ENCODE results near the gene NOP16.

NOP16 gene, protein sequence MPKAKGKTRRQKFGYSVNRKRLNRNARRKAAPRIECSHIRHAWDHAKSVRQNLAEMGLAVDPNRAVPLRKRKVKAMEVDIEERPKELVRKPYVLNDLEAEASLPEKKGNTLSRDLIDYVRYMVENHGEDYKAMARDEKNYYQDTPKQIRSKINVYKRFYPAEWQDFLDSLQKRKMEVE

DNA sequence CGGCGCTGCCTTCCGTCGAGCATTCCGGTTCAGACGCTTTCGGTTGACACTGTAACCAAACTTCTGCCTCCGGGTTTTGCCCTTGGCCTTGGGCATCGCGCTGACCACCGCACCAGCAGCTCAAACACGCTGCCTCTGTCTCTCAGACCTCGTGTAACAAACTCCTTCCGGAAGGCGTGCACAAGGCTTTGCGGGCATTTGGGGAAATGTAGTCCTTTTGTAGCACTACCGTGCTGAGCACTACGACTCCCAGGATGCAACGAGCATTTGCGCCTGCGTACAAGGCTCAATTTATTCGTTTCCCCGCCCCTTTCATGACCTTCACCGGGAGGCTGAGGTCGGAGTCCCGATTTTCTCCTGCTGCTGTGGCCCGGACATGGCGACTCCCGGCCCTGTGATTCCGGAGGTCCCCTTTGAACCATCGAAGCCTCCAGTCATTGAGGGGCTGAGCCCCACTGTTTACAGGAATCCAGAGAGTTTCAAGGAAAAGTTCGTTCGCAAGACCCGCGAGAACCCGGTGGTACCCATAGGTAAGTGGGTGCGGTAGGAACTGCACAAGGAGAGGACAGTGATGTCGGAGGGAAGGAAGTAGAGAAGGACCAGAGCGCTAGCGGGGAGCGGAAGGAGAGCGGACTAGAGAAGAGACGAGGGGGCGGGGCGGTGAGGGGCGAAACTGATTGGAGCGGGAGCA is at the start of gene NOP16, which contains the start of gene HIGD2A:
TSS of gene NOP16 (minus strand) at position 155 of the 691 bp plus-strand sequence. CDS start at position 96, 59 bp downstream.
TSS of gene HIGD2A (plus strand) at position 308 of the 691 bp plus-strand sequence. CDS start at position 377, 69 bp downstream.
- DNase-seq = peak; percentile 99

DNA sequence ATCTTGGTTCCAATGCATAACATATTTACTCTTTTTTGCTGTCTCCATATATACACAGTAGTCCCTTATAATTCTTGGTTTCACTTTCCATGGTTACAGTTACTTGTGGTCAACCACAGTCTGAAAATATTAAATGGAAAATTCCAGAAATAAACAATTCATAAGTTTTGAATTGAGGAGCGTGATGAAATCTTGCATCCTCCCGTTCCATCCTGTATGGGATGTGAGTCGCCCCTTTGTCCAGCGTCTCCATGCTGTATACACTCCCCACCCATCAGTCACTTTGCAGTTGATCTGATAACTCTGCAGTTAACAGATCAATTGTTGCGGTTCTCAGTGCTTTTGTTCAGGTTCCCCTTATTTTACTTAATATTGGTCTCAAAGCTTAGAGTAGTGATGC is 48.3 kb upstream of the NOP16 start:
- no peak for DNase-seq

DNA sequence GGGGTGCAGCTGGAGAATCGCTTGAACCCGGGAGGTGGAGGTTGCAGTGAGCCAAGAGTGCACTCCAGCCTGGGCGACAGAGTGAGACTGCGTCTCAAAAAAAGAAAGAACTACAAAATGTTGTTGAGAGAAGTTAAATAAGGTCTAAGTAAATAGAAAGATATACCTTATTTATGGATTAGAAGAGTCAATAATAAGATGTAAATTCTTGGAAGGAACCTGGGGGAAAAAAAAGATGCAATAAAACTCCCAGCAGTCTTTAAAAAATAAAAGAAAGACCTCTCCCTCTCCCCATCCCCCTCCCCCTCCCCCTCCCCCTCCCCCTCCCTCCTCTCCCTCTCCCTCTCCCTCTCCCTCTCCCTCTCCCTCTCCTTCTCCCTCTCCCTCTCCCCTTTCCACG is 44.3 kb upstream of the NOP16 start:
- DNase-seq = no peak

DNA sequence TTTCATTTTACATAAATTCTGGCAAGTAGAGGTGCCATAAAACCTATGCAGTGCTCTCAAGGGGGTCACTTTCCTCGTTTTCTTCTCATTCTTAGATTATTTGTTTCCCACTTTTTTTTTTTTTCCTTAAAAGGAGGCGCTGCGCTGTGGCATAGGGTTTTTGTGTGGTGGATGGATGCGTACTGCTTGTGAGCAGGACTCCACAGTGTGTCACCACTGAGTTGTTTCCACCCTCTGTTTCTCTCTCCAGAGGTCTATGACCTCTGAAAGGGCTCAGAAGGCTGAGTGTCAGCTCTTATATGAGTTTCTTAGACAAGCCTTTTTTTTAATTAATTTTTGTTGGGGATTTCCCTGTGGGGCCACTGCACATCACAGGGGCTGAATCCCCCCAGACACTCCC is 41.6 kb upstream of the NOP16 start:
- no peak for DNase-seq

DNA sequence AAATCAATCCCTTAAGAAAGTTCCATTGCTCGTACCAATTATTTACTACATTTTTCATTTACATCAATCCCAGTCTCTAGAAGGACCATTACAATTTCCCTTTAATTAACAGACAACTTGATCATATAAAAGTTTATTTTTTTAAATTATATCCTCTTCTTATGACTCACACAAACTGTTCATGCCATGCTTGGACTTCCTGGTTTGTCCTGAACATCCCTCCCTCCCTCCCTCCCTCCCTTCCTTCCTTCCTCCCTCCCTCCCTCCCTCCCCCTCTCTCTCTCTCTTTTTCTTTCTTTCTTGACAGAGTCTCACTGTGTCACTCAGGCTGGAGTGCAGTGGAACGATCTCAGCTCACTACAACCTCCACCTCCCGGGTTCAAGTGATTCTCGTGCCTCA is 39.6 kb upstream of the NOP16 start:
- no peak for DNase-seq

DNA sequence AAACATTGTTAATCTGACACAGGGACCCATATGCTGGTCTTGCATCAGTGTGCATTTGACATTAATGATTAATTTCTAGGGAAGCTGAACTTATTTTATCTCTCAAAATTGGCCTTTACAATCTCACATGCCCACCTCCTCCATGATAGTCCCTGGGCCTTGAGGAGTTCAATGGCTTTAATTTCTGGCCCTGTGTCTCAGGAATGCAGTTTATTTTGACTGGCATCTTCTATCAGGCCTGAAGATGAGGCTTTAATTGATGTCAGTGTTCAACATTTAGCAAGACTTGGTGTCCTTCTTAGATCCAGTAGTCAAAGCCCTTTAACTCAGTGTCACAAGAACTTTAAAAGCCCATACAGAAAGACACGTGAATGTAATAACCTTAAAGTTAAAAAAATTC is 38.5 kb upstream of the NOP16 start:
- no peak for DNase-seq

DNA sequence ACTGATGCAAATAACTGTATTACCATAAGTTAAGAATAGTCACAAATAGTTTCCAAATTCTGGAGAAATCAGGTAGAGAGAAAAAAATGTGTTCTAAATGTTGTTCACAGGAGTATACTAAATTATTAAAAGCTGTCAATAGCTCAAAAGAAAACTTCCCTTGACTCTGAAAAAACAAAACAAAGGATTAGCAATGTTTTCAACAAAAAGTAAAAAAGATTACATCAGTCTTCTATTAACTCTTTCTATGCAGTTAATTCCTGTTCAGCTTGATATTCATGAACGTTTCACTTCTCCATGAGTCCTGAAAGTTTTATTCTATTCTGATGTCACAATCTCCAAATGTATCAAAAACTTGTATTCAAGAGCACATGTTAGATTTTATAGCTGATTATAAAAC is 37.4 kb upstream of the NOP16 start:
- DNase-seq = no peak

DNA sequence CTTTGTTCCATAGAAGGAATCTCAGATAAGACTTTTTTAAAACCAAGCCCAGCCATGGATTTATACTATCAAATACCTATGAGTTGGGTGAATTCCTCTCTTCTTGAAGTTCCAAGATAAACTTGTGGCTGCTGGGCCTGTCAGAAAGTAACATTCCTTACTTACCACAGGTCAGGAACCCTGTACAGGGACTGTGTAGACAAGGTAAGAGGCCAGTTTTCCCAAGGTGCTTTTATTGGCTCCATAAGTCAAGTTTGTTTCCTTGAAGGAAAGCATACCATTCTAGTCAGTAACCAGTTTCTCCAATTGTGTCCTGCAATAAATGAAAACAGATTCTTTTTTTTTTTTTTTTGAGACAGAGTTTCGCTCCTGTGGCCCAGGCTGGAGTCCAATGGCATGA is 36.7 kb upstream of the NOP16 start:
- DNase-seq = no peak

DNA sequence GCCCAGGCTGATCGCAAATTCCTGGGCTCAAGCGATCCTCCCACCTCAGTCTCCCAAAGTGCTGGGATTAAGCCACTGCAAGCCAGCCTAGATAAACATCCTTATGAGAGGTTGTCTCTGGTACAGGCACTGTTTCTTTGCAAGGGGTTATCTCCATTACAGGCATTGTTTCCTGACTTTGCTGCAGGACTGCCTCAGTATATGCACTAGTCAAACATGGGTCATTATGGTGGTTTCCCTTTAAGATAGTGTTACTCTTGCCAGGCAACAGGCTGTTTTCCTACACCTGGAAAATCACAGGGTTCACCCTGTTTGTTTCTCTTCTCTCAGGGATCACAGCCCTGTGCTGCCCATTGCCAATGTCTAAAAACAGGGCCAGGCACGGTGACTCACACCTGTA is 35.8 kb upstream of the NOP16 start:
- DNase-seq = no peak

DNA sequence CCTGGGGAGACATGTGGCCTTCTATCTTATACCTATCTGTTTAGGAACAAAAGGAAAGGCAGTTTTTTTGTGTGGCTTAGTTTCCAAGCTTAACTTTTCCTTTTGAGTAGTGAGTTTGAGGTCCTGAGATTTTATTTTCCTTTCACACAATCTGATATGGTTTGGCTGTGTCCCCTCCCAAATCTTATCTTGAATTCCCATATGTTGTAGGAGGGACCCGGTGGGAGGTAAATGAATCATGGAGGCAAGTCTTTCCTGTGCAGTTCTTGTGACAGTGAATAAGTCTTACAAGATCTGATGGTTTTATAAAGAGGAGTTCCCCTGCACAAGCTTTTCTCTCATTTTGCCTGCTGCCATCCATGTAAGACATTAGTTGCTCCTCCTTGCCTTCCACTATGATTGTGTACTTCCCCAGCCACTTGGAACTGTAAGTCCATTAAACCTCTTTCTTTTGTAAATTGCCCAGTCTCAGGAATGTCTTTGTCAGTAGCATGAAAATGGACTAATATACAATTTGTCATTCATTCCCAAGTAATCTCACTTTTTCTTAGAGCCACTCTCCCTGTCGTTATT is 32.7 kb upstream of the NOP16 start:
- no peak for DNase-seq

DNA sequence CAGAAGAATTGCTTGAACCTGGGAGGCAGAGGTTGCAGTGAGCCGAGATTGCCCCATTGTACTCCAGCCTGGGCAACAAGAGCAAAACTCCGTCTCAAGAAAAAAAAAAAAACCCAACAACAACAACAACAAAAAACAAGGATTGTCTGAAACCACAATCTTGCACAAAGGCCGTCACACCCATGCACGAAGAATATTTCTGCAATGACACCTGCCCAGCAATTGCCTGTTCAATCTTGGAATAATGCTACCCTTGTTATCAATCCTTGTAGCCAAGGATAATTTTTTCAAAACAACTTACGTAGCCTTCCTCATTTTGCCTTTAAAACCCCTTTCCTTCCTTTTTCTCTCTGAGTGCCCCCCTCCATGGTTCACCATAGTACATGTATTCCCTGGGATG is 31.7 kb upstream of the NOP16 start:
- DNase-seq = no peak

DNA sequence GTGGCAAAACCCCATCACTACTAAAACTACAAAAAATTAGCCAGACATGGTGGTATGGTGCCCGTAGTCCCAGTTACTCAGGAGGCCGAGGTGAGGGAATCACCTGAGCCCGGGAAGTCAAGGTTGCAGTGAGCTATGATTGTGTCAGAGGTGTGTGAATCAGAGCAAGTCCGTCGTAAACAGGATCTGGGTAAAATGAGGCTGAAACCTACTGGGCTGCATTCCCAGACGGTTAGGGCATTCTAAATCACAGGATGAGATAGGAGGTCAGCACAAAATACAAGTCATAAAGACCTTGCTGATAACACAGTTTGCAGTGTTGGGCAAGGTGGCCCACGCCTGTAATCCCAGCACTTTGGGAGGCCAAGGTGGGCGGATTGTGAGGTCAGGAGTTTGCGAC is 29.9 kb upstream of the NOP16 start:
- no peak for DNase-seq

DNA sequence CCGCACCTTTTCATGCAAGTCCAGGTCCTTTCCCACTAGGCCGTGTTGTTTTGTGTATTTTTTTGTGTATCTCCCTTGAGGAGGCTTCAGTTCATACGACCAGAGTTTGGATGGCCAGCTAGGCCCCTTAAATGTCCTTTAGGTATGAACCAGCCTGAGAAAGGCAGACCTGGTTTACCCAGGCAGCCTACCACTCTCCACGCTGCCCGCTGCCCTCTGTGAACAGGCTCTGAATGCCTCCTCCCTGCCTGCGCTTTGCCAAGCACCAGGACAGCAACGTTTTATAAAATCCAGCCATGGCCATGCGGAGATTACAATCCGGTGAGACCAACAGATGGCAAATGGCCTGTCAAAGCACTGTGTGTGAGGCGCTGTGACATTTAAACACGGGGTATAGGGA is 28.6 kb upstream of the NOP16 start:
- no peak for DNase-seq

DNA sequence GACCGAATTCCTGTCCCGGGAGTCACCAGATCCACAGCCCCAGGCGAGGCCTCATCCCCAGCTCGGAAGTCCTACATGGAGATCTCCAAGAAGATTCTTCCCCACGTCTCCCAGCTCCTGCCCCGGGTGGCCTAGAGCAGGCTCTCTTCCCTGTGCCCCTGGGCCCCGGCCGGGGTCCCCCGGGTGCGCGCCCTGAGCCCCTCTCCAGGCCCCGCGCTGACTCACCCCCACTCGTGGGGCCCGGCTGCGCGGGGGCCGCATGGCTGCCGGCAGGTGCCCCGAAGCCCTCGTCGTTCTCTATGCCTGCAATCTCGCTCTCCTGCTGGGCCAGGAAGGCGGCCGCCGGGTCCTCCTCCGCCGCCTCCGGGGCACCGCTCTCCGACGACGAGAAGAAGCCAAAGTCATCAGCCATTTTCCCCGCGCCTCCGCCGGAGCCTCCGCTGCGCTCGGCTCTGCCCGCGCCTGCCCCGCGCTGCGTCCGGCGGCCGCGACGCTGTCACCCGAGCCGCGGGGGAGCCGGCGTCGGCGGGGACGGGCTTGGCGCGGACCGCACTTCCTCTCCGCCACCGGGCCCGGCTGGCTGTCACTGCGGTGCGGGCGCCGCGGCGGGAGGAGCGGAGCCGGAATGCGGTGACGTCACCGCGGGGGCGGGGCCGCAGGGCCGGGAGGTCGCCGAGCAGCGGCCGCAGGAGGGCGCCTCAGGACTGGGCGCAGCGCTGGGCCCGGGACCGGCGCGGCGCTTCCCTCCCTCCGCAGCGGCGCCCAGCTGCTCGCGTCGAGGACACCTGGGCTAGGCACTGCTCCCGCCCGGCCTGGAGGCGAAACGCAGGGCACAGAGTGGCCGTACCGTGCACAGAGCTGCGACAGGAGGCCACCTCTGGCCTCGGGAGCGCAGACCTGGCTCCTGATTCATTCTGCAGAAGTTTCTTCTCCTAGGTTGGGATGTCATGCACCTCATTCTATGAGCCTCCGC is 27.8 kb upstream of the NOP16 start, which contains the start of gene CLTB:
TSS of gene CLTB (minus strand) at position 588 of the 973 bp plus-strand sequence. CDS start at position 412, 176 bp downstream.
- peak; percentile 97 for DNase-seq

DNA sequence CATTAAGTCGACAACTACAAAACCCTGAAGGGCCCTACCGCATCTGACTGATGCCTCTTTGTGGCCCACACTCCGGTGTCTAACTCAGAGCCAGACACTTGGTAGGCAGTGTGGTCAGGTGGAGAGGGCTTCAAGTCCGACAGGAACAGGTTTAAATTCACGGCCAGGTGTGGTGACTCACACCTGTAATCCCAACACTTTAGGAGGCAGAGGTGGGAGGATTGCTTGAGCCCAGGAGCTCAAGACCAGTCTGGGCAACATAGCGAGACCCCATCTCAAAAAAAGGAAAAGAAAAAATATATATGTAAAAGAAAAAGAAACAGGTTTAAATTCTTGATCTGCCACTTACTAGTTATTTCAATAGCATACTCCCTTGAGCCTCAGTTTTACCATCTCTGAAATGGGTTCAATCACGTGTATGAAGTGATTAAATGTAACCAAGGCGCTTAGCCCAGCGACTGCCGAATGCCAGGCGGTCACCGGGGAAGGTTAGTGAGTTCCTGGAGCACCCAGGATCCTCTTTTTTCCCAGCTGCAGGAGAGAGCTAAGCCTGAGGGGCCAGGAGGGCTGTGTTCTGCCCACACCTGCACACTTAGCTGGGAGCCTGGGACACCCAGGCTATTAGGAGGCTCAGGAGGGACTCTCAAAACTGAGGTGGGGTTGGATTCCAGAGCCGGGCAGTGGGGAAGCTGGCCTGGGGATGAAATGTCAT is 27.0 kb upstream of the NOP16 start:
- DNase-seq = no peak

DNA sequence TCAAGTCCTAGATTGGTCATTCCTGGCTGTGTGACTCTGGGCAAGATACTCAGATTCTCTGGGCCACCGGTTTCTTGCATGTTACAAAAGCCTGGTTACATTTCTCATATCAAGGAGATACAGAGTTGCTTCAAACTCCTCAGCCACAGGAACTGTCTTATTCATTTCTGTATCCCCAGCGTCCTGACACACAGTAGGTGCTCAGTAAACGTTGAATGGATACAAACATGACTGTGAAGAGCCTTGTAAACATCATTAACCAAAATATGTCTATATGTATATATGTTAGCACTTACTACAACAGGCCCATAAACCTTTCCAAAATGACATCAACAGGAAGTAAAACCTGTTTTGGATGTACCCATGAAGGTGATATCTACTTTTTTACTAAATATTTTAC is 26.3 kb upstream of the NOP16 start:
- no peak for DNase-seq

DNA sequence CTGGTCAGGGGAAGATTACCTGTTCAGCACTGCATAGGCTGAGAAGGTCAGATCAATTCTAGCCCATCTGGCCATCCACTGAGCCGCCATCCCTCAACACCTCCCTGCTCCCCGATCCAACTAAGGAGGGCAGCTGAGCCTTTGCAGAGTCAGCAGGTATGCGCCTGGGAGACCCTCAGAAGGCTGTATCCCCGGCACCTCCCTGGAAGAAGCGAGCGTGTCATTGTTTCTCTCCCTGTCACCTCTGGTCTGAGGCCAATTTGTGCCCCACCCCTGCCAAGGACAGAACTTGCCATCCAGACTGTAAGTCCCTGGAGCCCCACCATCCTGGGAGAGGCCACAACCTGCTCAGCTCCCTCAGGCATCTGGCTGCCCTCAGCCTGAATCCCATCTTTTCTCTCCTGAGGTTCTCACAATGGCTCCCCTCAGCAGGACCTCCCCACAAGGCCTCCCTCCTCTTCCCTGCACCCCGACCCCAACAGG is 25.4 kb upstream of the NOP16 start:
- no peak for DNase-seq

DNA sequence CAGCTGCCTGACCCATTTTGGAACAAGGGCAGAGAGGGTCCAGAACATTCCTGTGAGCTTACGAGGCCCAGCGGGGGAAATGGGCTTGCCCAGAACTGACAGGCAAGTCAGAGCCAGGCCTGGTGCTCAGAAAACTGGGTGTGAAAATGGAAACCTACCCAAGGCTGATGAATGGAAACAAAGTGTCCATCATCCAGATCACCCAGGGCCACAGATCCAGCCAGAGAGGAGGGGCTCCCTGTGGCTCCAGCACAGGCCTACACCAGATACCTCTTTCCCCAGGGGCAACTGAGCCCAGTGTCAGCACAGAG is 24.8 kb upstream of the NOP16 start:
- DNase-seq = no peak

DNA sequence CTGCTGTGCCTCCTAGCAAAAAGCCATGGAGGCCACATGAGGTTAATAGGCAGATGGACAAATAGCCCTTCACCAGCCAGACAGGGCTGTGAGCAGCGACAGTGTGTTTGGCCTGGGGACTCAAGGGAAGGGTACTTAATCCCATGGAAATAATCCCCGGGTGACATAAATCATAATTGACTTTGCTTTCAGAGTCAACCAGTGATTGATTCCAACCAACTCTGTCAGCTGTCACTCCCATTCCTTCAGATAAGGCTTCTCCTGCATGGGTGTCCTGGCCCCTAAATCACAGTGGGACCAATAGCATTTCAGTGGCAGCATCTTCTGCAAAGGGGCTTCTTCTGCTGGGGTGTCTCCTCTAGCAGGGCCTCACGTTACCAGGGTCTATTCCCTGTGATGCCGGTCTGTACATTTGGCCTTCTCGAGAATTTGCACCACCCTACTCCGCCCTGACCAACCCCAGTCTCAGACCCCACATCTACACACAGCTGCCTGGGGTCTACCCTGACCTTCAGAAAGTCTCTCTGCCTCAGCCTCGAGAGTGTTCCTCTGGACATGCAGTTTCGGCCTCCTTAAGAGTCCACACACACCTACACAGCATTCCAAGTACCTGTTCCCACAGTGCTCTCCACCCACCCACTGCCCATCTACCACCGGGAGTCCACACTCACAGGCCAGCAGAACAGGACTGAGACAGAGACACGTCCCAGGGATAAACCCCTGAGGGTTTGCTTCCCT is 24.3 kb upstream of the NOP16 start:
- no peak for DNase-seq

DNA sequence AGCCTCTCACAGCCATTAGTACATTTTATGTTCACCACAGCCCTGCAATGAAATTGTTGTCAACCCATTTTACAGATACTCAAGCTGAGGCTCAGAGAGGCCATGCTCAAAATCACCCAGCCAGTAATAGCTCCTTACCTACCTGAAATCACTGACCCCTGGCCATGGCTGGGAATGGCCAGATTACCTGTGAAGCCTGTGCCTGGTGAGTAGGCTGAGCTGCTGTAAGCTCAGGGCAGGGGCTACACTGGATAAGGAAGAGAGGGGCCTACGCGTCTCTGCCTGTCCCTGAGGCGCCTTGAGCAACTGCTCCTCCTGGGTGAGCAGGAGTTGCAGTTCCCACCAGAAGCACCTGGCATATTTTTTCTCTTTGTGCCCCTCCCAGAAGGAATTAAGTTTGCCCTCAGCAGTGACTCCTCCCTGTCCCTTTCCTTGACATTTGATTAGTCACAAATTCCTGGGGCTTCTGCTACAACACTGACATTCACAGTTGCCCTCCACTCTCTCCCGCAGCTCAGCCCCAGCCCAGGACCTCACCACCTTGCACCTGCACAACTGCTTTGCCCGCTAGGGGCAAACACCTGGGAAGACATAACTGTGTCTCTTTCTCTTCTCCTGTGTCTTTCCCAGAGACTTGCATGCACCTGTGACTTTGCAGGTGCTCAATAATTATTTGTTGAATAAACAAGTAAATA is 22.2 kb upstream of the NOP16 start:
- peak; percentile 47 for DNase-seq

DNA sequence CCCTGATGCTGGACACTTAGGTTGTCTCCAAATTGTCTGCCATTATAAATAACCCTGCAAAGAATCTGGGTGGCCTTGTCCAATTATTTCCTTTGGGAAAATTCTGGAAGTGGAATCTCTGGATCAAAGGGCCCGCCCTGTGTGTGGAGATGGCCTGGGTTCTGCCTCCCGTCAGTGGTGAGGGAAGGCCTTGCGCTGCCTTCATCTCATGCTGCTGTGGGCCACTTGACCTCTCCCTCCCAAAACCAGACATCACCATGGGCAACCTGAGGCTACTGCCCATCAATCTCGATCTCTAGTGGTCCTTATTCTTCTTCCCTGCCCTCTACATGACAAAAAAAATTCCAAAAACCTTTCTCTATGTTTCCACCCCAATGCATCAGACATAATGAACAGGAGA is 21.4 kb upstream of the NOP16 start:
- DNase-seq = peak; percentile 28
